Activated CD8-positive, alpha-beta memory T cell treated with anti-CD3 and anti-CD28 coated beads for 24 hours (primary cell): ENCODE results near the gene ITGA1.
"Not testable (repeated sequence)": the region's sequence is repeated elsewhere in the genome, so short reads cannot be mapped to it uniquely, and the experiment has no call there.

ENCODE experiments used
- DNase-seq: peaks from one replicate; pipeline ENCODE4 v3.0.0-alpha.2; 2020

Gene ITGA1

DNA sequence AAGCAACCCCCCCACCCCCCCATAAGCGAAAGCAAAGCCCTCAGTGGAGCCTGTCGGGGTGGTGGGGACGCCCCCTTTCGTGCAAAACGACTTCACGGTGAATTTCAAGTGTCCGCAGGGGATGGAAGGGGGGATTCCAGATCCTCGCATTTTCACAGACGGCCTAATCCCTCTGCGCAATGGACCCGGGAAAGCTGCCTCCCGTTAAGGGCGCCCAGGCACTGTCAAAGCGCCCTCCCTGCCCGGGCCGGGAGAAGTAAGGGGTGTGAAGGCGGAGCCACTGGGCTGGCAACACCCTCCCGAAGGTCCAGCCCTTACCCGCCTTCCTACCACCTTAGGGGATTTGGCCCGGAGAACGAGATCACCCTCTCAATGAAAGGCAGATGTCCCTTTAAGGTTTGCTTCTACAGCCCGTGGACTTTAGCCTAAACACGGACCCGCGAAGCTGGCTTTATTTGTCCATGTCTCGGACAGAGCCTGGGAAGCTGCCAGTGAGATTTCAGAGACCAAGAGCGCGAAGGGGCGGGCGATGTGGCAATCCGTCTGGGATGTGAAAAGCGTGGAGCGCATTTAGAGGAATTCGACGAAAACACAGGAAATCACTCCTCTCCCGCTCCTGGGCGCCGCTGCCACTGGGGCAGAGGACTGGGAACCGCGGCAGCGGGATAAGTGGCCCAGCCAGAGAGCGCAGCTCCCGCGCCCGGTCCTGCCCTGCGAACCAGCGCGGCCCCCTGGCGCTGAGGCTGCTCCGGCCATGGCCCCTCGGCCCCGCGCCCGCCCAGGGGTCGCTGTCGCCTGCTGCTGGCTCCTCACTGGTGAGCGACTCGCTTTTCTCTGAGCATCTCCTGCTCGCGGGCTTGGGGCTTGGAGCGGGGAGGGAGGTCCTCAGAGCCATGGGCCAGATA lies at the start of gene ITGA1, which contains the start of gene PELO:
TSS of gene ITGA1 (plus strand) at position 317 of the 905 bp plus-strand sequence. CDS start at position 755, 438 bp downstream.
TSS of gene PELO (plus strand) at position 317 of the 905 bp plus-strand sequence. CDS start 12,479 bp downstream, outside the sequence.
- DNase-seq = peak; percentile 85

DNA sequence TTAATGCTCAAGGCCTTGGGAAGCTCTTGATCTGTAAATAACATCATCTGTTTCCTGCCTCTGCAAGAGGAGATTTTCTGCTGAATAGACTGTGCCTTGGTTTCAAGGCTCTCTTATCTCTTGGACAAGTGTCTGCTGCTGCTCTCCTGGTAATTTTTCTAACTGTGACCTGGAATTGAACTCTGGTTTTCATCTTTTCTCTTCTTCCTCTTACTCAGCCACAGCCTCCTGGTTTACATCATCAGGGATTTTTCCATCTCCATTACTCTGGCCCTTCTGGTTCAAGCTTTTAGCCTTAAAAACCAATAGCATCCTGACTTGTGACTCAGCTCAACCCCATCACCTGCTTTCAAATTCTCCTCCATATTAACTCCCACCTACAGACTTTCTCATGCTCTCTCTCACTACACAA lies 49.6 kb upstream of the ITGA1 start:
- no peak for DNase-seq

DNA sequence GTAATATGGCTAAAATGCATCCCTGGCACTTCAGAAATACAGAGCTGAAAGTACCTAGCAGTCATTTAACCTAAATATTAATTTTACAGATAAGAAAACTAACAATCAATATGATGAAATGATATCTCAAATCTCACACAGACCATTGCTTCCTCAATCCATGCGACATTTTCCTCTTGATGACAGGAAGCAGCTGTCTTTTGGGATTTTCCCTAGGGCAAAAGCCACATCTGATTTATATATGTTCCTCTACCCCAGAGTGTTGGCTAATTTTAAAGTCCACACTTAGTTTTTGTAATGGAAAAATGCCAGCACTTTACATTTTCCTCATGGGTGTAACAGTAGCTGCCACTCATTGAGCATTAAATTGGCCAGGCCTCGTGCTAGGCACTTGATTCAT lies 47.7 kb upstream of the ITGA1 start:
- DNase-seq = no peak

DNA sequence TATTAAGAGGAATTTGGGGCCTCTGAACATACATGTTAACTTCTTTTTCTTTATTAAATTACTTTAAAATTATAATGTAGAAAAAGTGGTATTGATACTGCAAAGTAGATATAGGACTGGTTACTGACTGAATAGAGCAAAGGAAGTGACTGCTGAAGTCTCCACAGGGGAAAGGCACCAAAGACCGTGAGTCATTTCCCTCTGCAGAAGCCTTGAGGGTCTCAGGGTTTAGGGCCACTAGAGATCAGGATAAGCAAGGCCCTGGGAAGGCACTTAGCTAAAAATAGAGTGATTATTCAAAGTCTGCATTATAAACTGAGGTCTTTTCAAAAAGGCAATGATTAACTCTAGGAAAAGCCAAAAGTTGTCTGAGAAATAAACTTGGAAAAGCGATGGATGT lies 44.7 kb upstream of the ITGA1 start:
- DNase-seq = no peak

DNA sequence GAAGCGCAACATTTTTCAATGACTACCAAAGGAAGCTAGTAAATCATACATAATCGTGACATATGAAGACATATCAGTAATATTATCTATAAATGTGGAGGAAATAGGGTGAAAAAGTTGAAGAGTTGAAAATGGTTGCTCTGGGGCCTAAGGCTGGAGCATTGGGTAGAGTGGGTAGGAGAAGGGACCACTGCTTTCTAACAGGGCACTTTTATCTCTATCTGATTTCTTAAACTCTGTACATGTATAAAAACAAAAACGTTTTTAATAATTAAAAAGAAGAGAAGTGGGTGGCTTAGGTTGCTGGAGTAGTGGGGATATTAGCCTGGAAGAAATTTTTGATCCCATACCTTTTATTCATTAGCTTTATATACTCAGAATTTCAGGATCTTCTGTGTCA lies 44.2 kb upstream of the ITGA1 start:
- DNase-seq = no peak

DNA sequence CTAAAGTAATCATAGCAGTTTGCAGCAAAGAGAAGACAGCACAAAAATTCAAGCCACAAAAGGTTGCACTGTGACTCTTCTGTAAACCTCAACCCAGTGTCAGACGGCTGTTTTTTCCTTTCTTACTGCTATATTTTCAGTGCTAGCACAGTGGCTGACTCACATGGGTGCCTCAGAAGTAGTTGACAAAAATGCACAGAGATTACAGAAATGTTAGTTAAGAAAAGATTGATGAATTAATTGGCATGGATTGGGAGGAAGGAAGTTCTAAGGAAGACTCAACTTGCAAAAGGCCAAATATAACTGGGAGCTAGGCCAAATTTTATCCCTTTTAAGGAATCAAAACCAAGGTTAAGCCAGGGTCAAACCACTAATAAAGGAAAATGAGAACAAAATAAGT lies 43.7 kb upstream of the ITGA1 start:
- no peak for DNase-seq

DNA sequence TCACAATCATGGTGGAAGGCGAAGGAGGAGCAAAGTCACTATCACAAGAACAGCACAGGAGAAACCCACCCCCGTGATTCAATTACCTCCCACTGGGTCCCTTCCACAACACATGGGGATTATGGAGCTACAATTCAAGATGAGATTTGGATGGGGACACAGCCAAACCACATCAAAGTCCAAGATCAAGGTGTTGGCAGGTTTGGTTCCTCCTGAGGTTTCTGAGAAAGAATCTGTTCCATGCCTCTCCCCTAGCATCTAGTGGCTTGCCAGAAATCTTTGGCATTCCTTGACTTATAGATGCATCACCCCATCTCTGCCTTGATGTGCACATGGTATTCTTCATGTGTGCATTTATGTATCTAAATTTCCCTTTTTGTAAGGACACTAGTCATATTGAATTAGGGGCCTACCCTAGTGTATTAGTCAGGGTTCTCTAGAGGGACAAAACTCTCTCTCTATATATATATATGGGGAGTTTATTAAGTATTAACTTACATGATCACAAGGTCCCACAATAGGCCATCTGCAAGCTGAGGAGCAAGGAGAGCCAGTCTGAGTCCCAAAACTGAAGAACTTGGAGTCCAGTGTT lies 42.8 kb upstream of the ITGA1 start:
- not testable (repeated sequence) for DNase-seq

DNA sequence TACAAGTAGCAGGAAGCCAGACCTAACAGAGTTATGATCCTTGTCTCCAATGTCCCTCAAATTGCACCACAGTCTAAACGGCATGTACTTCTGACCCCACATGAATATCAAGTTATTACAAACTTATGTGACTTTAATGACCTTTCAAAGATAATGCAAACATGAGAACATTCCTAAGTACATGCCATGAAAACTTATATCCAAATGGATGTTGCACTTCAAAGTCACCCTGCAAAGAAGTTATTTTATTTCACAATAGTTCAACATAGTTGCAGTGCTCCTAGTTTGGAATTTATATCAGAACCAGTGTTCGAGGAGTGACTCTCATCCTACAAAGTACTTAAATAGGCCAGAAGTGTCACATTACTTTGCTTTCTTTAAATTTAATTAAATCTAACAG lies 41.2 kb upstream of the ITGA1 start:
- no peak for DNase-seq

DNA sequence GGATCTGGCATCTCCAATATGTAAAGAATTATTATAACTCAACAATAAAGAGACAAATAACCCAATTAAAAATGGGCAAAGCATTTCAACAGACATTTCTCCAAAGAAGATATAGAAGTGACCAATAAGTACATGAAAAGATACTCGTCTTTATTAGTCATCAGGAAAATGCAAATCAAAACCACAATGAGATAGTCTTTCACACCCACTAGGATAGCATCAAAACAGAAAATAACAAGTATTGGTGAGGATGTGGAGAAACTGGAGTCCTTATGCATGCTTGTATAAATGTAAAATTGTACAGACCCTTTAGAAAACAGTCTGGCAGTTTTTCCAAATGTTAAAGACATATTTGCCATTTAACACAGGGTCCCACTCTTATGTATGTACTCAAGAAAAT lies 39.1 kb upstream of the ITGA1 start:
- DNase-seq = no peak

DNA sequence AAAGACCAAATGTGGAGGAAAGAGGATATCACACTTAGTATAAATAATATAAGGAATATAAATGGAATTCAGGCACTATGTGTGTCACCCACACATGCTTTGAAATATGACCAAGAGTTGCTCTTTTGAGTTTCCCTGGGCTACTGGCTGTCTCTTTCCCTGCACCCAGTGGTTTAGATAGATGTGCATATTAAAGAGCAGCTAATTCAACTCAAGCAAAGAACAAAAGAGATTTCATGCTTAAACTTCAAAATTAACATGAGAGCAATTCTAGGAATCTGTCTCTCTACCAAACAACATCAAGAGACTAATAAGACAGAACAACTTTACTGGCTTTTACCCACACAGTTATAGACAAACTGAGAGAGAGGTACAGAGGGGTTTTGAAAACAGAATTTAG lies 38.0 kb upstream of the ITGA1 start:
- no peak for DNase-seq

DNA sequence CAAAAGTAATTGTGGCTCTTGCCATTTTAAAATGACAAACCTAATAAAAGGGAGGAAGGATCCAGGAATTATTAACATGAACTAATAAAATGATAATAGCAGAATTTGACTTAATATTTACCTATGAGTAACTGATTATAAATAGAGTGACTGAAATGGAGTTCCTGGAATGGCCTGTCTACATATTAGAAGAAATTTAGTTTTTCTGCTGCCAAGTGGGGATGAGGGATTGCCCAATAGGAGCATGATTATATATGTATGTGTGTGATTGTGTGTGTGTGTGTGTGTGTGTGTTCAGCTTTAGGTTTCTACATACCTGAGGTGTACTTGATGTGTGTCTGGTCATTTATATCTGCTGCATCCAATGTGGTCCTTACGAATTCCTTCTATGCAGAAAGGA lies 36.6 kb upstream of the ITGA1 start:
- DNase-seq = no peak

DNA sequence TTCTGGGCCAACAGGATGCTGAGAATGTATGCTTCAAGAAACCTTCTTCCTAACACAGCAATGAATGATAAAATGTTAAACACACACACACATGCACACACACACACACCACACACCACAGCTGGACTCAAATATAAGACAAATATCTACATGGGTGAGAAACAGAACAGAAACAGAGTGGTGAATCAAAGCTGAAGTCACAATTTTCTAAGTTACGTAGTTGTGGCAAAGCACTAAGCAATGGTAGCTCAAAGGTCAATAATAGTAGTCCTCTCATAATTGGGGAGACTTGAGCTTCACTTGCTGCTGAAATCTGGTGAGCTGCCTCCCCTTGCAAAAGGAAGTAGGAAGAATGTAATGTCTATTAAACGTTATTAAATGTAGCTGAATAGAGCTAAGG lies 33.7 kb upstream of the ITGA1 start:
- no peak for DNase-seq

DNA sequence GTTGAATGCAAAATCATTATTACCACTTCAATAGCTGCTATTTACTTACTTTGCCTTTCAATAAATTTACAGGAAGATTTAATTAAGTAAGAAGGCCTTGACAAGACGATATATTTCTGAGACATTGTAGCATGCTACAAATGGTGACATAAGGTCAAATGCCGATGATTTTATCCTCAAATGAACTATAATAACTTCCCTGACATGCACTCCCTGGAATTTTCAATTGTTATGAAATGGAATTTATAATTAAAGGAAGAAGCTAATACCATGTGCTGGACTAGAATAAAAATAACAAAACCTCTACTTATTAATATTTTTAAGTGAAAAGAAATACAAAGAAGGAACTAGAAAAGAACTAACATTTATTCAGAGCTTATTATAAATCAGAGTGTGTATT lies 30.2 kb upstream of the ITGA1 start:
- DNase-seq = no peak

DNA sequence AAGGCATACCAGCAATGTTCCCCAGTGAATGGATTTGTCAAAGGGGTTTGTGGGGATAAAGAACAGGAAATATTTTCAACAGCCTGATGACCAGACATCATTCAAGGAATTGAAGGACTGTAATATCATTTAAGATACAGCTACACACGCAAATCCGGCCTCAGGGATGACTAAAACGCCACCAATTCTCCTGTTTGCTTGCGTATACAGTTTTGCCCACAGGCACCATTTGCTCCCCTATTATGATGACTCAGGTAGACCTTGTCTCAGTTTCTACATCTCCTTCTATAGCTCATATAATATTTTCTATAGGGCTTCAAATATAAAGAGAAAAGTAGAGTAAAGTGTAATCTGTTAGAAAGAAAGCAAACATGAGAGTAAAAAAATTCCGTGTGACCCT lies 29.7 kb upstream of the ITGA1 start:
- DNase-seq = no peak

DNA sequence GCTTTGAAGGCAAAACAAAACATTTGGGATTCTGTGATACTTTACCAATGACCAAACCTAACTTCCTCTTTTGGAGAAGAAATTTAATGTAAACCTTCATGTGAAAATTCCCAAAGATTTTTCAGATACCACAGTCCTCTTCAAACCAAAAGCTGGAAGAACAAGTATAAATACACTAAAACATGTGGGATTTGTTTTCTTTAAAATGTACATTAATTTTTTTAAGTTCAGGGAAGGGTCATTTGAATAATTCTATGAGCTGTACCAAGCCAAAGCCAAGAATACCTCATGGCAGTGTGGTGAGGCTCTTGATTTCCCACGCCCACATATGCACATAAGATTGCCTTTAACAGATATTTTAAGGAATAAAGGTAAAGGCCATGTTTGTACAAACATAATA lies 28.4 kb upstream of the ITGA1 start:
- DNase-seq = no peak

DNA sequence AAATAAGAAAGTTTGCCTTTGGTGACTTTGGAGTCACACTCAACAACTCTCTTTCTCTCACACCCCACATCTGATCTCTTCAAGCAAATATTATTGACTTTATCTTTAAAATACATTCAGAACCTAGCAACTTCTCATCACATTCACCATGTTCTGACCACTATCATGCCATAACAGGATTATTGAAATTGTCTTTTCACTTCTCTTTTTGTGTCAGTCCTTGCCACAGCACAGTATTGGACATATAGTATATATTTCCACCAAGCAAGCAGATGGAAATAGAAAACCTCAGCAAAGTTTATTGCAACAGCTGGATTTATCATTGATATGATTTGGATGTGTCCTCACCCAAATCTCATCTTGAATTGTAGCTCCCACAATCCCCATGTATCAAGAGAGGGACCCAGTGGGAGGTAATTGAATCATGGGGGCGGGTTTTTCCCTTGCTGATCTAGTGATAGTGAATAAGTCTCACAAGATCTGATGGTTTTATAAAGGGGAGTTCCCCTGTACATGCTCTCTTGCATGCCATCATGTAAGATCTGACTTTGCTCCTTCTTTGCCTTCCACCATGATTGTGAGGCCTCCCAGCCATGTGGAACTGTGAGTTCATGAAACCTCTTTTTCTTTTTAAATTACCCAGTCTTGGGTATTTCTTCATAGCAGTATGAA lies 26.9 kb upstream of the ITGA1 start:
- DNase-seq = no peak

DNA sequence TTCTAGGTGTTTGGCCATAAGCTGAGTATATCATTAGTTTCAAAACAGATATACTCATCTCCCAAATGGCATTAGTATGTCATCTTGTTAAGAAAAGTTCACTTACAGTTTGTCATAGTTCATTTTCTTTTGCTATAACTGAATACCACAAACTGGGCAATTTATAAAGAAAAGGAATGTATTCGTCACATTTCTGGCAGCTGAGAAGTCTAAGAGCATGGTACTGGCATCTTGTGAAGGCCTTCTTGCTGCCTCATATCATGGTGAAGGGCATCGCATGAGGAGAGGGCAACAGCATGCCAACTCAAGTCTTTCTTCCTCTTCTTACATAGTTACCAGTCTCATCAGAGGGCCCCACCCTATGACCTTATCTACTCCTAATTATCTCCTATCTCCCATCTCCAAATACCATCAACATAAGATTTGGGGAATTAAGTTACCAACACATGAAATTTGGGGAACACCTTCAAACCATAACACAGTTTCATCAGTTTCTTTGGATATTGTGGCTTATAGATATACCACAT lies 20.4 kb upstream of the ITGA1 start:
- no peak for DNase-seq

DNA sequence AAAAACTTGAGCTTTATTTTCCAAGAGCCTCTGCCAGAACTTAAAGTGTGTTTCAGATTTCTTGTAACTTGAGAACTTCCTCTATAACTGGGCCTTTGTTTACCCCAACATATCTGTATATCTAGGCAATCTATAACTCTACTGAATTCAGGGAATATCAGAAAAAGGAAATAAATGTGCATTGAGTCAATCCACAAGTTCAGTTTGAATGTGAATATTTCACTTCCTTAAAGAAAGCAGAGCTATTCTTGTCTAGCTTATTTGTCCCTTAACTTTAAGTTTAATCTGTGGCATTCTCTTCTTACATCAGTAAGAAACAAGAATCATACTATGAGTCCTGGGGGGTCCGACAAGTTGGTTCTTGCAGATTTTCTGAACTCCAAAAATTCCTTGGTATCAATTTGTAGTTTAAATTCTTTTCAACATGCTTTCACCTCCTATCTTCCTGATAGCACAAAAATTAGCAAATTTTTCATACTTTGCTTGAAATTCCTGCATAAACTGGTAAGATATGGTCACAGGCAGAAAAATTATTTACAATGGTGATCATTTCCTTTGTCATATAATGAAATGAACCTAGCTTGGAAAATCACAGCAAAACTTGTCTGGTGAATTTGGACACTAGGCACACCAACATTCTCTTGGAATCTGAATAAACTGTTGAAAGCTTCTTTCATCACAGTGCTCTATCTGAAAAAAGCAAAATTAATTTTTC lies 19.8 kb upstream of the ITGA1 start:
- DNase-seq = no peak

DNA sequence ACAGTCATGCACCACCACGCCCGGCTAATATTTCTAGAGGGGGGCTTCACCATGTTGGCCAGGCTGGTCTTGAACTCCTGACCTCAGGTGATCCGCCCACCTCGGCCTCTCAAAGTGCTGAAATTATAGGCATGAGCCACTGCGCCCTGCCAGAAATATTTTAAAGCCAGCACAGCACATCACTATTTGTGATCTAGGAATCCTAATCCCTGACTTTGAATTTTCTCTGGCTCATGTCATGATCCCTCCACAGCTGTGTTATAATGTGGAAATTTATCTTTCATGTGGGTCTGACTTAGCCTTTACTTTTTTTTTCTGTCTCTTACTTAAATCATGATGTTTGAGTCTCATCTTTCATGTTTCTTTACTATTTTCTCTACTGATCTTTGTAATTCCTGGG lies 18.7 kb upstream of the ITGA1 start:
- DNase-seq = no peak

DNA sequence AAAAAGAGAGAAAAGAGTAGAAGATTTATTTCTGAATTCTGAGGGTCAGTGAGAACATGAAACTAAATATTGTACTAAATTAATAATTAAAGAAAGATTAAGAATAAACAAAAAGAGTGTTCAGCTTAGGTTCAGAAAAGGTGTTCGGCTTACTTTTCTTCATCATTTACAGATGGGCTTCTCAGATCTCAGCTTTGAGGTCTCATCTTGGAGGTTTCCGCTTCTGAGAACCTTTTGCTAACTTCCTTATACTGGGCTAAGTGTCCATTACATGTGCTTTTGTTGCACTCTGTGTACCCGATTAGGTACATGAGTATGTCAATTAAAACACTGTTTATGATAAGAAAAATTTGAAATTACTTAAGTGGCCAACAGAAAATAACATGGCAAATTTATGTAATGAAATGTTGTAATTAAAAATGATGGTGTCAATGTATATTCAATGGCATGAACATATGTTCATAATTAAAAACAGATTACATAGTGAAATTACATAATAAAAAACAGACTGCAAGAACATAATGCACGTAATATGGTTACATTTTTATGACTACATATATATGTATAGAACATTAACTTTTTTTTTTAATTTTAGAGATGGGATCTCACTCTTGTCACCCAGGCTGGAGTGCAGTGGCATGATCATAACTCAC lies 17.3 kb upstream of the ITGA1 start:
- no peak for DNase-seq

DNA sequence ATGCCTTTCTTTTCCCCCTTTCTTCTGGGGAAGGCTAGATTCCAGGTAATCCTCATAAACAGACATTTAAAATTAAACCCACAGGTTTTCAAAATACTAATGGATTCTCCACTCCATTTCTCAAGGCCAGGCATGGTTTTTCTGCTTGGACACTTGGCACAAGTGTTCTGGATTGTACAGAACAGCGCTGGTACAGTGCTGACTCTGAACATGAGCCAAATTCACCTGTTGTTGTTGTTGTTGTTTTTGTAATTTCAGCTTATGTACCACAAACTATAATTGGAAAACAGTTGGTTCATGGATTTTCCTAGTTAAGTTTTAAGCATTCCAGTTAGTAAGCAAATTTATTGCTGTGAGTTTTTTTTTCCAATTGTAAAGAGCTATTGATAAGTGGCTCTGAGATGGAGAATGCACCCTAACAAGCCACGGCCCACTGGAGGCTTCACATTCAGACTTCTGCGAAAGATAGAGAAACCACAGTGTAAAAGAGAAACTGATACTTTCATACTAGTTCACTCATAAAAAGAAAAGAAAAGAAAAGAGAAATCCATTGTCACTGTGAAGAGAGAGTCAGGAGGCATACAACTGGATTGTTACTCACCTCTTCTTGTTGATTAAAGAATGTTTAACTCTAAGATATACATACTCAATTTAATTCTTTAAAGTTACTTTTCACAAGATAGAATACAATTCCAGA lies 16.2 kb upstream of the ITGA1 start:
- DNase-seq = peak; percentile 68

DNA sequence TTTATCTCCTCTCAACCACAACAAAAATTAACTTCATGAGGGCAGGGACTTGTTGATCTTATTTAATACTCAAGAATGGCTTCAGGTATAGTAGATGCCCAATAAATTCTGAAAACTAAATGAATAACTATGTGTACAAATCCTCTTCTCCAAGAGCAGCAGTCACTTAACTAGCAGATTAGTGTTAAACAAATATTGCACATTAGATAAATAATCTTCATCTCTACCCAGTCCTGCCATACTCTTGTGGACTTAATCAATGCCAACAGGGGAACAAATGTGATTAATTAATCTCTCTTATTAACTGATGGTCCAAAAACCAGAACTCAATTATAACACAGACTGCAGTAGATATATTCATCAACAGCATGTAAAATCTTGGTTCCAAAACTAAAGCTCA lies 15.0 kb upstream of the ITGA1 start:
- no peak for DNase-seq
